ENCODE results near the gene ARHGAP32.

Gene ARHGAP32

DNA sequence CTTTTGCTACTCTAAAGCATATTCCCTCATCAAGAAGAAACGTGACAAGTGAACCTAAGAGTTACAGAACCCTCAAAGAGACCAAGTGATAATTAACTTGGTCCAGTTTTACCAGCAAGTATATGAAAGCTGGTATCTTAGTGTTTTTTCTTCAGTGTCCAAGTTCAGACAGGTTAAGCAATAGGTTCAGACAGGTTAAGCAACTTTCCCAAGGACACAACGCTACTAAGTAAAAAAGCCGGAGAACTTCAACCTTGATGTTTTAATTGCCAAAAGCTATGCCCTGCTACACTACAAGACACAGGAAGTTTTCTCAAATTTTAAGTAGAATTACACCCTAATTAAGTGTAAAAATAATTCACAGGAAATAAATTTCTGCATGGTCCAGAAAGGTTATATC, 30.0 kb upstream of the ARHGAP32 start:
- ChIA-PET POLR2A (no interaction called here), CTCF (interaction anchor here (2.5 kb wide), 1 partner anchor 20 kb away, joined by 8 read pairs; no protein-coding TSS in a partner anchor)
- TF ChIP-seq, protein P1, sequence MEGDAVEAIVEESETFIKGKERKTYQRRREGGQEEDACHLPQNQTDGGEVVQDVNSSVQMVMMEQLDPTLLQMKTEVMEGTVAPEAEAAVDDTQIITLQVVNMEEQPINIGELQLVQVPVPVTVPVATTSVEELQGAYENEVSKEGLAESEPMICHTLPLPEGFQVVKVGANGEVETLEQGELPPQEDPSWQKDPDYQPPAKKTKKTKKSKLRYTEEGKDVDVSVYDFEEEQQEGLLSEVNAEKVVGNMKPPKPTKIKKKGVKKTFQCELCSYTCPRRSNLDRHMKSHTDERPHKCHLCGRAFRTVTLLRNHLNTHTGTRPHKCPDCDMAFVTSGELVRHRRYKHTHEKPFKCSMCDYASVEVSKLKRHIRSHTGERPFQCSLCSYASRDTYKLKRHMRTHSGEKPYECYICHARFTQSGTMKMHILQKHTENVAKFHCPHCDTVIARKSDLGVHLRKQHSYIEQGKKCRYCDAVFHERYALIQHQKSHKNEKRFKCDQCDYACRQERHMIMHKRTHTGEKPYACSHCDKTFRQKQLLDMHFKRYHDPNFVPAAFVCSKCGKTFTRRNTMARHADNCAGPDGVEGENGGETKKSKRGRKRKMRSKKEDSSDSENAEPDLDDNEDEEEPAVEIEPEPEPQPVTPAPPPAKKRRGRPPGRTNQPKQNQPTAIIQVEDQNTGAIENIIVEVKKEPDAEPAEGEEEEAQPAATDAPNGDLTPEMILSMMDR (IDR thresholded peaks at IDR 0.05; ENCODE audit: control extremely low read depth, extremely low read depth, low read depth, missing control alignments), result no peak
- no peak for DNase-seq (ENCODE audit: extremely low spot score)

DNA sequence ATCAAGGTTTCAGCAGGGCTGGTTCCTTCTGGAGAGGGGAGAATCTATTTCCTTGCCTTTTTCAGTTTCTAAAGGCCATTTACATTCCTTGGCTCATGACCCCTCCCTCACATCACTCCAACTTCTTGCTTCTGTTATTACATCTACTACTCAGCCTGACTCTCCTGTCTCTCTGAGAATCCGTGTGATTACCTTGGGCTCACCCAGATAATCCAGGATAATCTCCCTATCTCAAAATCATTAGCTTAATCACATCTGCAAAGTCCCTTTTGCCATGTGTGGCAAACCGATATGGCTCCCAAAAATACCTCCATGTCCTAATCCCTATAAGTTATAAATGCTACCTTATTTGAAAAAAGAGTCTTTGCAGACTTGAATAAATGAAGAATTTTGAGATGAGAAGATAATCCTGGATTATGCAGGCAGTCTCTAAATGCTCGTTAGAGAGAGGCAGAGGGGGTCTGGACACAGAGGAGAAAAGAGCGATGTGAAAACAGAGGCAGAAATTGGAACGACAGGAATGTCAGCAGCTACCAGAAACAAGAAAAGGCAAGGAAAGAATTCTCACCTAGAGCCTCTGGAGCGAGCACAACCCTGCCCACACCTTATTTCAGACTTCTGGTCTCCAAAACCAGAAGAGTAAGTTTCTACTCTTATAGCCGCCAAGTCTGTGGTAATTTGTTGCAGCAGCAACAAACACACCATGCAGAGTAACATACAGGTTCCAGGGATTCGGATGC, 23.6 kb upstream of the ARHGAP32 start:
- DNase-seq (ENCODE audit: extremely low spot score), result no peak
- ChIA-PET POLR2A (no interaction called here), CTCF (interaction anchor here (1.1 kb wide), 1 partner anchor 19 kb away, joined by 3 read pairs; no protein-coding TSS in a partner anchor)
- TF ChIP-seq, protein P1 (IDR thresholded peaks at IDR 0.05; ENCODE audit: control extremely low read depth, extremely low read depth, low read depth, missing control alignments), result no peak

DNA sequence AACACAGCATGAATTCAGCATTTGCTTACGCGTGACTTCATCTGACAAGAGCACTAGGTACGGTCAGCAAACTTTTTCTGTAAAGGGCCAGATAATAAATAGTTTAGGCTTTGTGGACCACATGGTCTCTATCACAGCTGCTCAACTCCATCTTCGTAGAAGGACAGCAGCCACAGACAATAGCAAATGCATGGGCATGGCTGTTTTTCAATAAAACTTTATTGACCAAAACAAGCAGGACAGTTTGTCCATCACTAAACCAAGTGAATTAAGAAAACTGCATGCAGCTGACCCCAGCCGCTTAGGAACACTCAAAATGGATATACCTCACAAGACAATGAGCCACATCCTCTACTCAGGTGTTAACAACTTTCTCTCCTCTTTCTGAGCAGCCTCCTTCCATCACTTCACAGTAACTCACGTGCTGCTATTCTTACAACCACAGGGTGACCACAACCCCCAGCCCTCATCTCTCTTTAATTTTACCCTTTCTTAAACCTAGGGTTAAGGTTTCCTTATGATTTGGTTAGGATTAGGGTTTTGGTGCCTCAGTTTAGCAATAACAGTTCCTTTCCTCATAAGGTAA, 22.7 kb upstream of the ARHGAP32 start:
- no peak for DNase-seq (ENCODE audit: extremely low spot score)
- POLR2A ChIA-PET, result no interaction called here
- TF ChIP-seq, protein P1 (IDR thresholded peaks at IDR 0.05; ENCODE audit: control extremely low read depth, extremely low read depth, low read depth, missing control alignments), result no peak
- CTCF ChIA-PET, result no interaction called here

DNA sequence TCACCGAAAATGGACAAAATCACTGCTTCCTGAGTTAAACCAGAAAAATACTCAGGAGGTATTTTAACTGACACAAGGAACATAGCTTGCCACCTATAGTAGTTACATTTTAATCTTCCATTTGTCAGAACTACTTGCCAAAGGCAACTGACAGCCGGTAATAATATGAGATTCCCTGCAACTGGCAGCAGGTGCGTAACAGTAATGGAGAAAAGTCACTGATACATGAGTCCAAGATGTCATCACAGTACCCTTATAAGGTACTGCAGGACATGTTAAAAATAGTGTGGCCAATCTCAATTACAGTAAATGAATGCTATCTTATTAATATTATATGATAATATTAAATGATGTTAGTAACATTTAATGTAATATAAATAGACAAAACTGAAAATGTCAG, 21.1 kb upstream of the ARHGAP32 start:
- ChIA-PET POLR2A (no interaction called here), CTCF (interaction anchor here (1.0 kb wide), 1 partner anchor 12 kb away, joined by 3 read pairs; no protein-coding TSS in a partner anchor)
- DNase-seq (ENCODE audit: extremely low spot score), result no peak
- TF ChIP-seq, protein P1 (IDR thresholded peaks at IDR 0.05; ENCODE audit: control extremely low read depth, extremely low read depth, low read depth, missing control alignments), result no peak

DNA sequence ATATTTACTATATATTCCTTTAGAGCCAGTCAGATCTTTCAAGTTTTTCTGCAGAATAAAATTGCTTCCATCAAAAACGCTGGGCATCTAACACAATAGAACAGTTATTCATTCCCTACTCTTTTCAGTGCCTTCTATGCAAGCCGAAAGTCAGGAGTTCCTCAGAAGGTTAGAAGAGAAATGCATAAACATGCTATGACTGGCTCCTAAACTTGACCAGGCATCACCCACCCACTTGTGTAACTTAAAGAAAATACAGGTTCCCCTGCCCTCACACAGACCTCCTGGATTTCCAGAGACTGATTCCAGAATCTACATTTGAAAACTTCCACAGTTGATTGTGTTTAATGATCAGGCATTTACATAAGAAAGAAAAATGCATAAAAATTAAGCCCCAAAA, 19.3 kb upstream of the ARHGAP32 start:
- DNase-seq (ENCODE audit: extremely low spot score), result no peak
- POLR2A ChIA-PET, result no interaction called here
- TF ChIP-seq, protein P1 (IDR thresholded peaks at IDR 0.05; ENCODE audit: control extremely low read depth, extremely low read depth, low read depth, missing control alignments), result no peak
- CTCF ChIA-PET, result no interaction called here

DNA sequence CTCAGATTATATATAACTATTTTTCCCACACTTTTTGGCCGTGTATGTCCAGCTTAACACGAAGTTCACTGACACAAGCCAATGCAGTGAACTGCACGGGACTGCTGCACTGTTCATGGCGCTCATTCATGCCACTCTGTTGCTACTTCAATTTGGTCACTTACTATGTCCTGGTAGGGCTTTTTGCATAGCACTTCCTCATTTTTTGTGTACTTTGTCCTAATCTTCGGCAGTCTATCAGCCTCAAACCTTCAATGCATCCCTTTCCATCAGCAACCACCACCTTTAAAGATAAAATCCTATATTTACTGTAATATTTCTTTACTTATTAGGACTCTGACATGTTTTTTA, 18.7 kb upstream of the ARHGAP32 start:
- POLR2A ChIA-PET, result no interaction called here
- DNase-seq (ENCODE audit: extremely low spot score), result no peak
- TF ChIP-seq, protein P1 (IDR thresholded peaks at IDR 0.05; ENCODE audit: control extremely low read depth, extremely low read depth, low read depth, missing control alignments), result no peak
- CTCF ChIA-PET, result interaction anchor here (1.9 kb wide), 1 partner anchor 12 kb away, joined by 5 read pairs; no protein-coding TSS in a partner anchor
